HG03571 (cell line): ENCODE data around the gene PDE4D.

Source experiments
- ATAC-seq: cut with Tn5 transposase; IDR thresholded peaks from one replicate; pipeline ENCODE4 v1.9.1; 2021; ENCODE audit not compliant: unreplicated experiment

The PDE4D gene

DNA sequence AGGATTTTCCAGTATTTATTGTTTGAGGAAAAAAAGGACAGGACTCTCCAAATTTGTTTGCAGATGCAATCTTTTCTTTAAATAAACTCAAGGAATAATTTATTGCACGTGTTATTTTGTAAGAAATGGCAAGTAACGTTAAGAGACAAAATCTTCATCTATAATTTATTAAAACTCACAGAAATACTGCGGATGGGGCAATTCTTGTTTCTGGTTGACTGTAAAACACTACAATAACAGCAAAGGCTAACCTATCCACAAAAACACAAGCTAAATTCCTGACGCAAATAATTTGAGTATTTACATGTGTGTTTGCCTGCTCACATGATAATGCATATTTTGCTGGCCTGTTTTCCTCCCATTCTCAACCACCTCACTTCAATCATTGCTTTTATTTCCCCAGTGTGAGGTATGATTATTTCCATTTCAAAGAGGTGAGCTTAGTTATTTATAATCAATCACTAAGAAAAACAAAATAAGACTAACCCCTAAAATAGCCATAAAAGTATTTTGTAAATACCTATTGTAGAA lies 619.4 kb downstream of the PDE4D start:
- no peak for ATAC-seq

DNA sequence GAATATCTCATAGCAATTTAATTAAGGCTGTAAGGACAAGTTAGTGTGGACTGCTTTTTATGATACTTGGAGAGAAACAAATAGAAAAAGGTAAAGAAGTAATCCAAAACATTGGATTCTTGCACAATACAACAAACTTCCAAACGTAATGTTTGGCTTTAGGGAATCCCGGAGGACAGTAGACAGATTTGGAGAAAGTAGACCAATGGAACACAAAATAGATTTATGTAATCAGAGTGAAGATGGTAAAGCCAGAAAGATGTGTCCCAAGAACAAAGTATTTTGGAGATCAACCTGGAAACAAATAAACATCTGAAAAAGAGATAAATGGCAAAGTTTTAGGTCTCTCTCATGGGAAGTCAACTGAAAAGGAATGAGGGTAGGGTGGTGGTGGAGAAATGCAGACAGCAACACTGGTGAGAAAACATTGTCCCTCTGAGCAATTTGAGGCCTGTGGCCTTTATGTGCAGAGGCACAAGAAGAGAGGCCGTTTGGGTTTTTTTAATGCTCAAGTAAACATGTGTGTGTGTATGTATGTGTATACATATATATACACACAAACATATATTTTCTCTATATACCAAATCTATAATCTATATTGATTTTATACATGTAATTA lies 620.6 kb downstream of the PDE4D start:
- no peak for ATAC-seq

DNA sequence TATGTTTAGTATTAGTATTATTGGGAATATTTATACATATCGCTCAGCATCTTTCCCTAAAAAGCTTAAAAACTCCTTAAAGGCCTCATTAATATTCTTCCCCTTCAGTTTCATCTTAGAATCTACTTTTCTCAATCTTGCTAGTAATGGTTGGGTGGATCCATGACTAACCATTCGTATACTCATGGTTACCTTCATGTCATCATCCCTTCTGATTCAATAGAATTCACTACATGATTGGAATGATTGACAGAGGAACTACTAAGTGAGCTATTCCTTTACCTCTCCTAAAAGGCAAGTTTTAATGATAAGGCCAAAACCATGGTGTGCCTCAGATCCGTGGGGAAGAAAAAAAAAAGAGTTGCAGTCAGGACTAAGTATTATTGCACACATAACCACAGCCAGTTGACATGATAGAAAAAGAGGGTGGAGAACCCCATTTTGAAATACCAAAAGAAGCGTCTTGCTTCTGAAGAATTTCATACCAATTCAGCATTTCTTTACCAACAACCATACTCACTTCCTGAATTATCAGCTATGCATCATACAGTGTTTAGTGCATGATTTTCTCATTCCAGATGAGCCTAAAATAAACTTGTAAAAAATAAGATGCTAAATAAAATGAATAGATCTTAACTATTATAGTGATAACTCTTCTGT lies 624.6 kb downstream of the PDE4D start:
- no peak for ATAC-seq

DNA sequence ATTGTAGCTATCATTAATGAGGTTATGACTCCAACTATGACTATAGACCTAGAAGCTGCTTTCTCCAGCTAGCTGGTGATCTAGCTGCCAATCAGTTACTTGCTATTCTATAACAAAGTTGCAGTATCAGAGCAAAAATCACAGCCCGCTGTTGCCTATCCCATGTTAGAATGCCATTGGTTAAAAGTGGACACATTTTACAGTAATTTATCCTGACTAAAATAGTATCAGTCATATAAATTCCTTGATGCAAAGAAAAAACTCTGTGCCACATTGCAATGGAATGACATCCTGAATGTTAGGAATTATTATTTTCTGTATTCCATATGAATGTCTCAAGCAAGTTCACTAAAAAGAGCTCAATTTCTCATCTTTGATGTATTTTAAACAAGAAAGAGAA lies 626.5 kb downstream of the PDE4D start:
- no peak for ATAC-seq

DNA sequence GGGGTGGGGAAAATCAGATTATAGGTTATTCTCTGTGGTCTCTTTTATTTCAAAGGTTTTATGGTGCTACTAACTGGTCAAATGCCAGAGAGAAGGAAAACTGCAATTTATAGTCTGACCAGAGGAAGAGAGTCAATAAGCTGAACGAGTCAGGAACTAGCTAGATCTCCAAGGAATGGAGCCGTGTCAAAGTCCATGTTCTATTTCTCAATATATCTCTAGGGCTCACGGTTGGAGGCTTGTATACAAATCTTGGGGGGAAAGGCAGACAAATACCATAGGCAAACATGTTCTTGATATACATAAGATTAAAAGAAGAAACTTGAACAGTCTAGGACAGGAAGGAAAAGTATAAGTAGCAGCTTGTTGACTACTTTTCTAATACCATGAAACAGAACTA lies 627.1 kb downstream of the PDE4D start:
- ATAC-seq: no peak

DNA sequence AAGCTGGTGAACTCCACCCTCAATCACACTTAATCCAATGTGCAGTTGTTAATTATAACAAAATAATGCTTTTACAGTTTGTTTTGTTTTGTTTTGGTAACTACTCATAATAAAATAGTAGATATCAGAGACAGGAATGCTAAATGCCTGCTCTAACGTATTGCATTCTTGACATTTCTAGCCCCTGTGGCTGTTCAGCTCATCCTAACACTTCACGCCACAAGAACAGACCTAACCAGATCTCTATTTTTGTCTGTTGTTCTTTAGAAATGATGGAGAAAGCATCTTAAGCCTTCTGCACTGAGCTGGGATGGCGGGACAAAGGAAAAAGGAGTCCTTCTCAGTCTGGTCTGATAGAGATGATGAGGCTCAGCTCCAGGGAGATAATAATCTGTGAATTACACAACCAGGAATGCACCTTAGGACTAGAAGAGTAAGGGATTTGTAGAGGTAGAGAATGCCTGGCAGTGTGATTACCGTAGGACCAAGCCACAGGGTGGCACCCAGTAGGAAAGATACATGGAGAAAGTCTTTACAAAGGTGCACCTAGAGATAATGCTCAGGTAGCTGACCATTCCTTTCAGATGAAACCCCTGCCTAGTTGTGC lies 628.8 kb downstream of the PDE4D start:
- no peak for ATAC-seq

DNA sequence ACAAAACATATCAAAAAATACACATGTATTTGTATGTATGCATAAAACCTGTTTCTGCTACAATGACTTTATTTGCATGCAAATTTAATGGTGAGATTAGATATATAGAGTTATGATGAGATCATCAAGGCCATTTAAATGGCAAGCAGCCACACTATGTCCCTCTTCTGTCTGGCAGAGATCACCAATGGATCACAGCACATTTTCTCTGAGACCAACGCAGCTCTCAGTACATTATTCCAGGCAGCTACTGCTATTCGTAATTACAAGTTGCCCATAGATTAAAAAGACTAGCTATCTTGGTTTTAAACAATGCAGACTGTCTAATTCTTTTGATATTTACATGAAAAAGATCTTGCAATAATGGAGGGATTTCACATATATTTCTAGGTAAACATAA lies 629.5 kb downstream of the PDE4D start:
- ATAC-seq: no peak

DNA sequence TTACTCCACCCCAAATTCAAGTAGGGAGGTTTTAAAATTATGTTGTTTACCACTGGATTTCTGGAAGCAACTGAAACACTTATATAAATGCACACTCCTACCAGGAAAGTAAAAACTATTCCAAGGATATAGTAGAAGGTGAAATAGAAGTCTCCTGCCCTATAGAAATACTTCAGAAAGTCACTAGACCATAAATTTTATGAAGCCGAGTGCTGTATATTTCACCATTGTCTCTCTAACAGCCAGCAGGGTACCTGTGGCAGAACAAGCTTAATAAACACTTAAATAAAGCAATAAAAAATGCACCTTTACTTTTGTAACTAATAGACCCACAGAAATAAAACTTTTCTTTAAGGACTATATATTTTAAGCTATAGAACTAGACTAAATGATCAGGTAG lies 631.6 kb downstream of the PDE4D start:
- ATAC-seq: no peak

DNA sequence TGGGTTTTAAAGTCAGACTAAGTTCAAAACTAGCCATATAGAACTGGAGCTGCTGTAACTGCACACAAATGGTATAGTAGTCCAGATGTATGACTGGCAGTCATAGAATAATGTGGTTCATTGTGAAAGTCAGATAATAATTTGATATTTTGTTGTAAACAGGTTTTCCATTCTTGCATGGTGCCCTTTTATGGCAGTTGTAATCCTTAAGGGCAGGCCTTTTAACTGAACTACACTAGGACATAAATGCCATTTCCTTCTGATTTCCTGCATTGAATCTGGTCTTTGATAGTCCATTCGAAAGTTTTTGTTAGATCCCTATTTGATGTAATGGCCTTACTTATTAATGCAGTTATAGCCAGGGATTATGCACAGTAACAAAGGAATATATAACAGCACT lies 632.6 kb downstream of the PDE4D start:
- no peak for ATAC-seq

DNA sequence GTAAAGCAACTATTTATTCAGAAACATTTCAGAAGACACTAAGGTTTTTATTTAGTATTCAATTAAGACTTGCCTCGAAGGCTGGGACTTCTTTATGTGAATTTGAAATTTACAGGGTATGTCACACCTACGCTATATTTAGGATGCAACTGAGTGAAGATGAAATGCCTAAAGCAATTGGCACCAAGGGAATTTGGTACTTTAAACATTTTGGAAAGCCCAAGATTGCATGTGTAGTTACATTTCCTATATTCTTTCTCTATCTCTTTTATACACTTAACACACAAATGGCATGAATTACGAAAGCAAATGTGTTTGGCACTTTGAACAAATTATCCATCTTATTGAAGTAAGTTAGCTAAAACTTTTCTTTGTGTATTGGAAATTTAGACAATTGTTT lies 633.3 kb downstream of the PDE4D start:
- no peak for ATAC-seq

DNA sequence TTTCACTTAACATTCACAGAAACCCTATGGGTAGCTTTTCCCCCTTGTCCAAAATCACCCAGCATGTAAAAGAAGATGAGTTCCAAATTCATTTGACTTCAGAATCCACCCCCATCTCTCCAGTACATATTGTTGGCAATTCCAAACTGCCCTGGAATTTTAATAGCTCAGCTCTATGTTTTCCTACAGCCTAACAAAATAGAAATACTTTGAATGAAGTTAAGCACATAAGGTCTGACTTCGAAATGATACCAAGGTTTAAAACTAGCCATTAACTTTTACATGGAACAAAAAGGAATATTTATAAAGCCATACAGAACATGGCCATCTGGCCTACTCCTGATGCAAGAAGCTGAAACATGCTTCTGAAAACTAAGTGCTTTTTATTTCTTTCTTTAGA lies 634.3 kb downstream of the PDE4D start:
- no peak for ATAC-seq

DNA sequence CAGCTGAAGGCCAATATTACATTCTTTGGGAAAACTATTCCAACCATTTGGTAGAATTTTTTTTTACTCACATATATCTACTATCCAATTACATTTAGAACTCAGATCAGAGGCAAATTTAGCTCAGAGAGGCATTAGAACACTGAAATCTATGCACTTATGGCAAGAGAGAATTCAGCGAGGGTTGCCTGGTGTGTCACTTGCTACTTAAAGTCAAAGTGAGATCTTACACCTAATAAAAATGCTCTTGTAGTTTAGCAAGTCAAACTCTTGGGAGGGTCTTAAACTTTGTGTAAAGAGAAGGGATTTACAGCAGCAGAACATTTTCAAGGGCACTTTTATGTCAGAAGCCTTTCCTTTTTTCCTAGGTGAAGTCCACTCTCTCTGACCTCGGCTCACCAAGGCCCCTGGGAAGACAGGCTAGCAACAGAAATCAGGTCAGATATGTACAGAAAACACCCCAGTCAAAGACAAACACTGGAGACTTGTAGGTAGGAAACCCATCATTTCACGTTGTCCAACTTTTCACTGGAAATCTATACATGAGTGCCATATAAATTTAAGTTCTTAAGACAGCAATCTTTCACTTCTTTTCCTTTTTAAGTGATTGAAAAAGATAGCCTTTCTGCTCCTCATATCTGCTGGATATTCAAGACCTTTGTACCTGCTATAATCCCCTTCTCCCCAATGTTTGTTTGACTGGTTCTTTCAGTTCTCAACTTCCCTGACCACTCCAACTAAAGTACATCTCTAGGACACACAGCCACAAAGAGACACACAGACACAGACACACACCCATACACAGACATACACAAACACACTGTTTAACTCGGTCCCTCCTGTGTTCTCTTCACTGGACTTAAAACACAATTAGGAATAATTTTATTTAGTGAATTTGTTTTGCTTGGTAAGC lies 635.8 kb downstream of the PDE4D start:
- ATAC-seq: no peak

DNA sequence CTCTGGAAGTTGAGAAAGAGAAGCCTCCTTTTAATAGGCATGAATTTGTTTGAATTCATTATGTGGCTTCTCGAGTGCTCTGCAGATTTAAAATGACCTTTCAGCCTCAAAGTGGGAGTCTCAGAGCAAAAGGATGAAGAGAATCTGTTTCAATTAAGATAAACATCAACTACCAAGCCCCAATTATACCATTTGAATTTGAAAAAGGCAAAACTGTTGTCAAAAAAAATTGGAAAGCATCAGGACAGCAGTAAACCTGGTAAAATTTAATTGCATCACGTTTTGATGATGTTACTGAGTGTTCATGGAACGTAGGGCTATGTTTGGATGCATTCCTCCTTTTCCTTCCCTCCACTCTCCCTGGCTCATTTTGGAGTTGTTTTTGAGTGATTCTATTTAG lies 637.2 kb downstream of the PDE4D start:
- ATAC-seq: no peak

DNA sequence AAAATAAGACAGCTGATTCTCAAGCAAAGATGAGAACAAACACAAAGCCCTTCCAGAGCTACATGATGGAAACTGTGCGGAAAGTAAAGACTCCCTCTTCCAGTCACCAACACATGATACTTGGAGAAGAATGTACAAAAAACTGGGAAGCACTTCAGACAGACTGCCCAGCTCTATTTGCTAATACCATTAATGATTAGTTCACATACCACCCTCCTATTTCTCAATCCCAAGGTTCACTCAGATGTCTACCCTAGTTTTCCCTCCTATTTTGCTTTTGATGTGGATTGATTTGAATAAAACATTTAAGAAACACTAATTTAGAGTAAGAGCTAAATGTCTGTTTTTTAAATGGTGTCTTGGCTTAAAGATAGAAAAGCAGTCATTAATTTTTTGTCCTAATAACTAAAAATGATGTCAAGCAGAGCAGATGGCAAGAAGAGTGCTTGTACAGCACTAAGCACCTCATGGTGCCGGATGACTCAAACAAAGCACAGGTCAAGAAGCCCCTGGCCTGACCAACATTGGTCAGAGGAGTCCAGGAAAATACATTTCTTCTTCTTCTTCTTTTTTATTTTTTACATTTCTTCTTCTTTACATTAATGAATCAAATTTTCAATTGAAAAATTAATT lies 639.4 kb downstream of the PDE4D start:
- no peak for ATAC-seq

DNA sequence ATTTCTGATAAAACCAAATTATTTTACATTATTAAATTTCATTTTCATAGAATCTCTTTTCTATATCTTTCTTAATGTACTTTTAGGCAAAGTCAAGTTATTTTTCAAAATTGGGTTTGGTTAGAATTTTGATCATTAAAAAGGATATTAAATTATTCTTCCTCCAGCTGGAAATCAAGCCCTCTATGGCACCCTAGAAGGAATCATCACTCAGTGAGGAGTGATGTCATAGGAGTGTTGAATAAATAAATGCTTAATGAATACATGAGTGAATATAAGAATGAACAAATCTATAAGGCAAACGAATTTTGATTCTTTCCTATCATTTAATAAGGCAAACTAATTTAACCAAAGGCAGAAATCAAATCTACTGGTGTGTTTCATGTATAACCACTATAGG lies 639.9 kb downstream of the PDE4D start:
- ATAC-seq: no peak

DNA sequence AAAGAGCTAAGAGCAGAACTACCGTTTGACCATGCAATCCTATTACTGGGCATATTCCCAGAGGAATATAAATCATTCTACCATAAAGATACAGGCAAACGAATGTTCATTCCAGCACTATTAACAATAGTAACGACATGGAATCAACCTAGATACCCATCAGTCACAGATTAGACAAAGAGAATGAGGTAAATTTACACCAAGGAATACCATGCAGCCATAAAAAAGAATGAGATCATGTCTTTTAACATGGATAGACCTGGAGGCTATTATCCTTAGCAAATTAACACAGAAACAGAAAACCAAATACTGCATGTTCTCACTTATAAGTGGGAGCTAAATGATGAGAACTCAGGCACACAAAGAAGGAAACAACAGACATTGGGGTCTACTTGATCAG lies 641.9 kb downstream of the PDE4D start:
- no peak for ATAC-seq

DNA sequence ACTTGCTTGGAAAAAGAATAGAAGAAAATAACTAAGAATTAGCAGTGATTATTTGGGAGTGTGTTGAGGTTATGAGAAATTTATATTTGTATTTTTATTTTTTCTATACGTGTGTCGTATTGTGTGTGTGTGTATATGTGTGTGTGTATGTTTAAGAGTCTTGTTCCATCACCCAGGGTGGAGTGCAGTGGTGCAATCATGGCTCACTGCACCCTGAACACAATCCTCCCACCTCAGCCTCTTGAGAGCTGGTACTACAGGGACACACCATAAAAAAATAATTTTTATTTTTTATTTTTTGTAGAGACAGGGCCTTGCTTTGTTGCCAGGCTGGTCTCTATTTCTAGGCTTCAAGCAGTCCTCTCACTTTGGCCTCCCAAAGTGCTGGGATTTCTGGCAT lies 643.8 kb downstream of the PDE4D start:
- ATAC-seq: no peak

DNA sequence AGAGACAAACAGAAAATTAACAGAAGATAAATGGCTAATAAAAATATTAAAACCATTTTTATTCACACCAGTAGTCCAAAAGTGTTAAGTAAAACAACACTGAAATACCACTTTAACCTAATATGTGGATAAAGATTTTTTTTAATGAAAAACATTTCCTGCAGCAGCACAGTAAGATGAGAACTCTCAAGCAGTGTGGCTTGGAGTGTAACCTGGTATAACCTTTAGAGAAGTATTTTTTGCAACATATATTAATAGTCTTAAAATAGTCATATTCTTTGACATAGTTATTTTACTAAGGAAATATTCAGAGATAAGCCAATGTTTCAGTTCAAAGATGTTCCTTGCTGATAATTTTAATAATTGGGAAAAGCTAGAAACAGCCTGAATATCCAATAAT lies 644.4 kb downstream of the PDE4D start:
- ATAC-seq: no peak

DNA sequence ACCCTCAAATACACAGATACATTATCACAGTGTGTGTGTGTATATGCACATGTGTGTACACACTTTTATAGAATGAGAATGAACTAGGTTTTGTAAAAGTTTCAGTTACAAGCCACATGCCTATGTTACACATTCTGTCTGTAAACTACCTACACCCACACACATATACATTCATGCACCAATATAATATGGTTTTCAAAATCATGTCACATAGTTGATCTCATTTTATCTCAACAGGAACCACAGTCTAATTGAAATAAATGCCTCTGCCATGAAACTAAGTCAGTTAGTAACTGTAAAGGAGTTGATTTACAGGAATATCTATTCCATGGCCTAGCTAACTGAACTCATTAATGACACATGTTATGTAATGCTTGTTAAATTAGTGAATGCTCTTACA lies 646.6 kb downstream of the PDE4D start:
- no peak for ATAC-seq

DNA sequence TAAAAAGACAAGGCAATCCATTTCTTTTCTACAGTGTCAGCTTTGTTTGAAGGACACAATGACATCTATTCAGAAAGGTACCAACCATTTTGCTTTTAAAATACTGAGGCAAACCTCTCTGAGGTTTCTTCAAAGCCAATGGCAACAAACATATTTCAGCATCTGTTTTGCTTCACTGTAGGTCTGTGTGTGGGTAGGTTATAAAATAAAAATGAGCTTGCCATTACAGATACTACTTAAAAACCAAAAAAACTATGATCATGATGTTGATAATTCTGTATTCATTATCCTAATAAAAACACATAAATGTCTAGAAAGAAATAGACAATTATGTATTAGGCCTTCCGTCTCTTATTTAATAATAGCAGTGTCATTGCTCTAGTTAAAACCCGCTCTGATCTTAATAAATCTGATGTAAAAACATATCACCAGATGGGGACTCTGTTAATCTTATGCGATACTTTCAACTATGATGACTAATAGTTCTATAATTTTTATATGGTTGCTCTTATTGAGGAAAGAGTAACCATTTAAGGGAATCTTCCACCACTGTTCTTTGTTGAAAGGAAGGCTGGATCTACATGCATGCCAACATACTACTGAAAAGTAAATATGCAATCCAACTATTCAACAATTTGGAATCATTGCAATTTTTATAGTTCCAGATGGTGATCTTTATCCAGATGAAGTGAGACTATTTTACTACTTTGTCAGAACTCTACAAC lies 647.2 kb downstream of the PDE4D start:
- no peak for ATAC-seq
